ENCODE data around the gene MS4A2.
"Not testable (repeated sequence)": the region's sequence is repeated elsewhere in the genome, so short reads cannot be mapped to it uniquely, and the experiment has no call there.

Gene MS4A2

GRCh38 chr11:60125956-60126585 lies 37.6 kb downstream of the MS4A2 start:
- H3K36me3 ChIP-seq (ENCODE audit: control insufficient read depth, insufficient read depth, low read length) = no peaks in the 10 kb centered on the region
- no peaks in the 10 kb centered on the region for H3K27me3 ChIP-seq (ENCODE audit: control insufficient read depth, insufficient read depth, low read length)
- H3K9me3 ChIP-seq (ENCODE audit: control insufficient read depth, insufficient read depth, low read length) = no peaks in the 10 kb centered on the region
- H3K4me3 ChIP-seq (ENCODE audit: low read length) = no peak overlapping the region
- no peak for DNase-seq (ENCODE audit: low read depth, low spot score)
- no peak overlapping the region for H3K27ac ChIP-seq (ENCODE audit: low read length)
- no peaks in the 10 kb centered on the region for H3K4me1 ChIP-seq (ENCODE audit: control insufficient read depth, insufficient read depth, low read length)

- H3K9me3 ChIP-seq (ENCODE audit: control insufficient read depth, insufficient read depth, low read length) = no peaks in the 10 kb centered on the region
- H3K27me3 ChIP-seq (ENCODE audit: control insufficient read depth, insufficient read depth, low read length) = no peaks in the 10 kb centered on the region
- no peaks in the 10 kb centered on the region for H3K4me1 ChIP-seq (ENCODE audit: control insufficient read depth, insufficient read depth, low read length)
- no CpG with 5 or more reads among the region's 3 CpGs for WGBS (ENCODE audit: insufficient coverage, insufficient read length)
- no peaks in the 10 kb centered on the region for H3K36me3 ChIP-seq (ENCODE audit: control insufficient read depth, insufficient read depth, low read length)
- no peak for DNase-seq (ENCODE audit: low read depth, low spot score)
- no peak overlapping the region for H3K4me3 ChIP-seq (ENCODE audit: low read length)
- H3K27ac ChIP-seq (ENCODE audit: low read length) = no peak overlapping the region
These were observed 38.9 kb downstream of the MS4A2 start for GRCh38 chr11:60127311-60127811.

GRCh38 chr11:60128376-60128775 lies 39.9 kb downstream of the MS4A2 start:
- DNase-seq (ENCODE audit: low read depth, low spot score) = no peak
- no peak overlapping the region for H3K27ac ChIP-seq (ENCODE audit: low read length)
- no CpG with 5 or more reads among the region's 2 CpGs for WGBS (ENCODE audit: insufficient coverage, insufficient read length)
- H3K4me1 ChIP-seq (ENCODE audit: control insufficient read depth, insufficient read depth, low read length) = no peaks in the 10 kb centered on the region
- no peaks in the 10 kb centered on the region for H3K9me3 ChIP-seq (ENCODE audit: control insufficient read depth, insufficient read depth, low read length)
- no peaks in the 10 kb centered on the region for H3K27me3 ChIP-seq (ENCODE audit: control insufficient read depth, insufficient read depth, low read length)
- no peak overlapping the region for H3K4me3 ChIP-seq (ENCODE audit: low read length)
- no peaks in the 10 kb centered on the region for H3K36me3 ChIP-seq (ENCODE audit: control insufficient read depth, insufficient read depth, low read length)

GRCh38 chr11:60128866-60129265 lies 40.4 kb downstream of the MS4A2 start:
- not testable (repeated sequence) for DNase-seq (ENCODE audit: low read depth, low spot score); H3K4me1 ChIP-seq (ENCODE audit: control insufficient read depth, insufficient read depth, low read length); H3K36me3 ChIP-seq (ENCODE audit: control insufficient read depth, insufficient read depth, low read length); H3K9me3 ChIP-seq (ENCODE audit: control insufficient read depth, insufficient read depth, low read length); H3K27ac ChIP-seq (ENCODE audit: low read length); H3K4me3 ChIP-seq (ENCODE audit: low read length); H3K27me3 ChIP-seq (ENCODE audit: control insufficient read depth, insufficient read depth, low read length)
- no CpG with 5 or more reads among the region's 4 CpGs for WGBS (ENCODE audit: insufficient coverage, insufficient read length)

GRCh38 chr11:60129853-60130252 lies 41.4 kb downstream of the MS4A2 start:
- Histone ChIP-seq H3K9me3 (ENCODE audit: control insufficient read depth, insufficient read depth, low read length) (no peaks in the 10 kb centered on the region), H3K4me1 (ENCODE audit: control insufficient read depth, insufficient read depth, low read length) (no peaks in the 10 kb centered on the region), H3K27me3 (ENCODE audit: control insufficient read depth, insufficient read depth, low read length) (no peaks in the 10 kb centered on the region), H3K27ac (ENCODE audit: low read length) (no peak overlapping the region), H3K4me3 (ENCODE audit: low read length) (no peak overlapping the region), H3K36me3 (ENCODE audit: control insufficient read depth, insufficient read depth, low read length) (no peaks in the 10 kb centered on the region)
- DNase-seq (ENCODE audit: low read depth, low spot score) = no peak
- no CpG with 5 or more reads among the region's 3 CpGs for WGBS (ENCODE audit: insufficient coverage, insufficient read length)

- H3K36me3 ChIP-seq (ENCODE audit: control insufficient read depth, insufficient read depth, low read length) = no peaks in the 10 kb centered on the region
- H3K27ac ChIP-seq (ENCODE audit: low read length) = no peak overlapping the region
- H3K27me3 ChIP-seq (ENCODE audit: control insufficient read depth, insufficient read depth, low read length) = no peaks in the 10 kb centered on the region
- H3K4me1 ChIP-seq (ENCODE audit: control insufficient read depth, insufficient read depth, low read length) = no peaks in the 10 kb centered on the region
- peak; percentile 47 for DNase-seq (ENCODE audit: low read depth, low spot score)
- H3K9me3 ChIP-seq (ENCODE audit: control insufficient read depth, insufficient read depth, low read length) = no peaks in the 10 kb centered on the region
- H3K4me3 ChIP-seq (ENCODE audit: low read length) = no peak overlapping the region
These were observed 42.0 kb downstream of the MS4A2 start for GRCh38 chr11:60130496-60130895.

- Histone ChIP-seq H3K4me3 (ENCODE audit: low read length) (no peak overlapping the region), H3K4me1 (ENCODE audit: control insufficient read depth, insufficient read depth, low read length) (no peaks in the 10 kb centered on the region), H3K36me3 (ENCODE audit: control insufficient read depth, insufficient read depth, low read length) (no peaks in the 10 kb centered on the region), H3K27ac (ENCODE audit: low read length) (no peak overlapping the region), H3K9me3 (ENCODE audit: control insufficient read depth, insufficient read depth, low read length) (no peaks in the 10 kb centered on the region), H3K27me3 (ENCODE audit: control insufficient read depth, insufficient read depth, low read length) (no peaks in the 10 kb centered on the region)
- DNase-seq (ENCODE audit: low read depth, low spot score) = no peak
- WGBS (ENCODE audit: insufficient coverage, insufficient read length) = no CpG with 5 or more reads among the region's 3 CpGs
These were observed 43.4 kb downstream of the MS4A2 start for GRCh38 chr11:60131912-60132311.

- WGBS (ENCODE audit: insufficient coverage, insufficient read length) = no CpG with 5 or more reads among the region's 1 CpG
These were observed 45.5 kb downstream of the MS4A2 start for GRCh38 chr11:60133917-60134316.

GRCh38 chr11:60143768-60144167 lies 55.3 kb downstream of the MS4A2 start:
- Histone ChIP-seq H3K4me1 (ENCODE audit: control insufficient read depth, insufficient read depth, low read length) (no peaks in the 10 kb centered on the region), H3K36me3 (ENCODE audit: control insufficient read depth, insufficient read depth, low read length) (no peaks in the 10 kb centered on the region), H3K9me3 (ENCODE audit: control insufficient read depth, insufficient read depth, low read length) (no peaks in the 10 kb centered on the region), H3K27ac (ENCODE audit: low read length) (no peak overlapping the region), H3K27me3 (ENCODE audit: control insufficient read depth, insufficient read depth, low read length) (no peaks in the 10 kb centered on the region), H3K4me3 (ENCODE audit: low read length) (no peak overlapping the region)
- WGBS (ENCODE audit: insufficient coverage, insufficient read length) = no CpG with 5 or more reads among the region's 3 CpGs
- DNase-seq (ENCODE audit: low read depth, low spot score) = no peak

More at GRCh38 chr11:60133917-60134316, 45.5 kb downstream of the MS4A2 start:
- Histone ChIP-seq H3K4me1 (ENCODE audit: control insufficient read depth, insufficient read depth, low read length) (no peaks in the 10 kb centered on the region), H3K4me3 (ENCODE audit: low read length) (no peak overlapping the region), H3K27ac (ENCODE audit: low read length) (no peak overlapping the region), H3K27me3 (ENCODE audit: control insufficient read depth, insufficient read depth, low read length) (no peaks in the 10 kb centered on the region), H3K9me3 (ENCODE audit: control insufficient read depth, insufficient read depth, low read length) (no peaks in the 10 kb centered on the region), H3K36me3 (ENCODE audit: control insufficient read depth, insufficient read depth, low read length) (no peaks in the 10 kb centered on the region)
- no peak for DNase-seq (ENCODE audit: low read depth, low spot score)

GRCh38 chr11:60145677-60146076 lies 57.2 kb downstream of the MS4A2 start:
- Histone ChIP-seq H3K36me3 (ENCODE audit: control insufficient read depth, insufficient read depth, low read length) (no peaks in the 10 kb centered on the region), H3K27ac (ENCODE audit: low read length) (no peak overlapping the region), H3K4me1 (ENCODE audit: control insufficient read depth, insufficient read depth, low read length) (no peaks in the 10 kb centered on the region), H3K27me3 (ENCODE audit: control insufficient read depth, insufficient read depth, low read length) (no peaks in the 10 kb centered on the region), H3K4me3 (ENCODE audit: low read length) (no peak overlapping the region), H3K9me3 (ENCODE audit: control insufficient read depth, insufficient read depth, low read length) (no peaks in the 10 kb centered on the region)
- WGBS (ENCODE audit: insufficient coverage, insufficient read length) = no CpG with 5 or more reads among the region's 3 CpGs
- DNase-seq (ENCODE audit: low read depth, low spot score) = no peak

Measured in iPS DF 6.9 (cell line).